HEK293T (cell line): ENCODE data around the gene GNB1L.

ENCODE experiments used
- CTCF ChIA-PET: fragments of 350-600 bp; formaldehyde crosslinking; extraction: SDS; loops from one replicate; lab custom pipeline; 2021; ENCODE audit warnings: antibody characterized with exemption, inconsistent platforms; lab: Yijun Ruan, JAX
- POLR2A ChIA-PET: fragments of 350-600 bp; formaldehyde crosslinking; extraction: SDS; loops from one replicate; lab custom pipeline; 2020; ENCODE audit warnings: antibody characterized with exemption, inconsistent platforms; lab: Yijun Ruan, JAX
- DNase-seq: peaks from one replicate; pipeline ENCODE4 v3.0.0; 2012; ENCODE audit warnings: mixed read lengths; ENCODE audit errors: extremely low spot score
- ARNT ChIP-seq: fragments of 450-650 bp; IDR thresholded peaks from 2 replicates; pipeline ENCODE4 v1.6.1; 2017; ENCODE audit warnings: mild to moderate bottlenecking
- BHLHE40 ChIP-seq: fragments of 450-650 bp; IDR thresholded peaks from 2 replicates; pipeline ENCODE4 v1.6.1; 2016; ENCODE audit warnings: mild to moderate bottlenecking, moderate library complexity, borderline replicate concordance
- CTBP1 ChIP-seq: fragments of 450-650 bp; IDR thresholded peaks from 2 replicates; pipeline ENCODE4 v1.6.1; 2016; ENCODE audit warnings: borderline replicate concordance
- ELF4 ChIP-seq: fragments of 450-650 bp; IDR thresholded peaks from 2 replicates; pipeline ENCODE4 v1.6.1; 2017; ENCODE audit warnings: antibody characterized with exemption
- FOXA1 ChIP-seq: fragments of 450-650 bp; IDR thresholded peaks from 2 replicates; pipeline ENCODE4 v1.6.1; 2016; ENCODE audit warnings: mild to moderate bottlenecking
- FOXK2 ChIP-seq: fragments of 450-650 bp; IDR thresholded peaks from 2 replicates; pipeline ENCODE4 v1.6.1; 2016; ENCODE audit warnings: mild to moderate bottlenecking
- FOXM1 ChIP-seq: fragments of 450-650 bp; IDR thresholded peaks from 2 replicates; pipeline ENCODE4 v1.6.1; 2017; ENCODE audit warnings: mild to moderate bottlenecking, borderline replicate concordance
- HDGF ChIP-seq: fragments of 450-650 bp; IDR thresholded peaks from 2 replicates; pipeline ENCODE4 v1.6.1; 2017; ENCODE audit warnings: antibody characterized with exemption, borderline replicate concordance
- L3MBTL2 ChIP-seq: fragments of 450-650 bp; conservative IDR thresholded peaks from 2 replicates; pipeline ENCODE4 v1.6.1; 2016; ENCODE audit warnings: mild to moderate bottlenecking
- LEF1 ChIP-seq: fragments of 450-650 bp; IDR thresholded peaks from 2 replicates; pipeline ENCODE4 v1.6.1; 2017; ENCODE audit warnings: mild to moderate bottlenecking, borderline replicate concordance
- NFRKB ChIP-seq: fragments of 450-650 bp; IDR thresholded peaks from 2 replicates; pipeline ENCODE4 v1.6.1; 2016; ENCODE audit warnings: mild to moderate bottlenecking, moderate library complexity
- SP1 ChIP-seq: fragments of 450-650 bp; IDR thresholded peaks from 2 replicates; pipeline ENCODE4 v1.6.1; 2017
- SUZ12 ChIP-seq: fragments of 450-650 bp; IDR thresholded peaks from 2 replicates; pipeline ENCODE4 v1.6.1; 2016; ENCODE audit warnings: mild to moderate bottlenecking
- TARDBP ChIP-seq: fragments of 450-650 bp; IDR thresholded peaks from 2 replicates; pipeline ENCODE4 v1.6.1; 2016
- ZNF384 ChIP-seq: fragments of 450-650 bp; IDR thresholded peaks from 2 replicates; pipeline ENCODE4 v1.6.1; 2016
- TF ChIP-seq, protein P1 (sequence below): fragments of 450-650 bp; IDR thresholded peaks from 2 replicates; pipeline ENCODE4 v1.6.1; 2016

The GNB1L gene

GRCh38 chr22:19852177-19852781 is 2.4 kb downstream of the GNB1L start:
- ChIA-PET POLR2A (interaction anchor here (0.9 to 1.6 kb wide), 2 partner anchors 10 to 91 kb away, joined by 3 to 5 read pairs; no protein-coding TSS in a partner anchor), CTCF (no interaction called here)
- no peak for DNase-seq
- TF ChIP-seq FOXK2 = no peak
- TF ChIP-seq HDGF = no peak
- TF ChIP-seq, protein P1, sequence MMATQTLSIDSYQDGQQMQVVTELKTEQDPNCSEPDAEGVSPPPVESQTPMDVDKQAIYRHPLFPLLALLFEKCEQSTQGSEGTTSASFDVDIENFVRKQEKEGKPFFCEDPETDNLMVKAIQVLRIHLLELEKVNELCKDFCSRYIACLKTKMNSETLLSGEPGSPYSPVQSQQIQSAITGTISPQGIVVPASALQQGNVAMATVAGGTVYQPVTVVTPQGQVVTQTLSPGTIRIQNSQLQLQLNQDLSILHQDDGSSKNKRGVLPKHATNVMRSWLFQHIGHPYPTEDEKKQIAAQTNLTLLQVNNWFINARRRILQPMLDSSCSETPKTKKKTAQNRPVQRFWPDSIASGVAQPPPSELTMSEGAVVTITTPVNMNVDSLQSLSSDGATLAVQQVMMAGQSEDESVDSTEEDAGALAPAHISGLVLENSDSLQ = no peak
- no peak for TF ChIP-seq FOXM1
- TF ChIP-seq TARDBP = no peak
- no peak for TF ChIP-seq BHLHE40

- DNase-seq = no peak
- ChIA-PET POLR2A (interaction anchor here (0.9 to 1.6 kb wide), 3 partner anchors 9 to 90 kb away, joined by 3 to 5 read pairs (median 4); no protein-coding TSS in a partner anchor), CTCF (no interaction called here)
- no peak for TF ChIP-seq NFRKB
- TF ChIP-seq HDGF = no peak
- TF ChIP-seq ZNF384 = no peak
- TF ChIP-seq LEF1 = no peak
- TF ChIP-seq FOXA1 = no peak
- no peak for TF ChIP-seq ELF4
- no peak for TF ChIP-seq SP1
- no peak for TF ChIP-seq ARNT
- no peak for TF ChIP-seq FOXK2
- no peak for TF ChIP-seq FOXM1
- no peak for TF ChIP-seq SUZ12
- TF ChIP-seq TARDBP = no peak
These were observed 3.1 kb downstream of the GNB1L start for GRCh38 chr22:19851291-19852176.

GRCh38 chr22:19850763-19851109 is 3.9 kb downstream of the GNB1L start:
- no peak for DNase-seq
- TF ChIP-seq FOXM1 = no peak
- TF ChIP-seq HDGF = no peak
- TF ChIP-seq L3MBTL2 = no peak
- TF ChIP-seq SP1 = no peak
- no peak for TF ChIP-seq ARNT
- TF ChIP-seq, protein P1 = no peak
- no peak for TF ChIP-seq FOXA1
- no peak for TF ChIP-seq ELF4
- no peak for TF ChIP-seq ZNF384
- TF ChIP-seq TARDBP = no peak
- TF ChIP-seq NFRKB = no peak
- TF ChIP-seq CTBP1 = no peak
- no peak for TF ChIP-seq LEF1
- no peak for TF ChIP-seq BHLHE40
- no peak for TF ChIP-seq SUZ12
- TF ChIP-seq FOXK2 = no peak
- ChIA-PET CTCF (no interaction called here), POLR2A (interaction anchor here (1.6 kb wide), 2 partner anchors 8 to 54 kb away, joined by 4 to 5 read pairs; no protein-coding TSS in a partner anchor)

- CTCF ChIA-PET = interaction anchor here (0.7 kb wide), 1 partner anchor 68 kb away, joined by 3 read pairs; no protein-coding TSS in a partner anchor
- TF ChIP-seq SP1 = no peak
- no peak for TF ChIP-seq BHLHE40
- TF ChIP-seq L3MBTL2 = no peak
- no peak for TF ChIP-seq CTBP1
- no peak for TF ChIP-seq FOXK2
- no peak for TF ChIP-seq ZNF384
- no peak for TF ChIP-seq ELF4
- TF ChIP-seq, protein P1 = no peak
- TF ChIP-seq TARDBP = no peak
- no peak for TF ChIP-seq ARNT
- TF ChIP-seq HDGF = no peak
- no peak for TF ChIP-seq NFRKB
- TF ChIP-seq FOXA1 = no peak
- no peak for TF ChIP-seq SUZ12
- POLR2A ChIA-PET = interaction anchor here (1.6 kb wide), 1 partner anchor 54 kb away, joined by 4 read pairs; no protein-coding TSS in a partner anchor
- DNase-seq = no peak
These were observed 4.6 kb downstream of the GNB1L start for GRCh38 chr22:19849835-19850762.

GRCh38 chr22:19848298-19849224 is 6.1 kb downstream of the GNB1L start:
- ChIA-PET POLR2A (no interaction called here), CTCF (no interaction called here)
- TF ChIP-seq TARDBP (no peak), NFRKB (no peak), SP1 (no peak), L3MBTL2 (no peak), LEF1 (no peak), FOXM1 (no peak), SUZ12 (no peak)
- TF ChIP-seq, protein P1 = no peak
- peak; percentile 8 for DNase-seq
